HepG2 (cell line): Measurements from ENCODE around the gene REM2. TPM values are rescaled to one million over a fixed set of nuclear protein-coding genes. Genes with fewer than 3 reads are reported as not detected.

ENCODE experiments used
- ATAC-seq: fragments of 200-7000 bp; cut with Tn5 transposase; 3 replicates; pipeline ENCODE4 v1.9.1; 2020; ENCODE audit warnings: mild to moderate bottlenecking, moderate library complexity
- BruUV-seq: library from RNA; stranded (reverse); fragments of 400-500 nt; replicated peaks from 2 replicates; lab custom pipeline; 2021; lab: Mats Ljungman, UMichigan
- CTCF ChIA-PET: fragments of 300-600 bp; formaldehyde crosslinking; extraction: SDS; loops from one replicate; lab custom pipeline; 2021; ENCODE audit warnings: low total read pairs, inconsistent platforms, low intra/inter-chr PET ratio; lab: Yijun Ruan, JAX
- POLR2A ChIA-PET: fragments of 350-600 bp; sonication (Branson Sonifier 250); formaldehyde crosslinking; loops from one replicate; lab custom pipeline; 2020; ENCODE audit warnings: antibody characterized with exemption, inconsistent platforms; lab: Yijun Ruan, JAX
- DNase-seq: peaks from one replicate; pipeline ENCODE4 v3.0.0-alpha.2; 2015; ENCODE audit warnings: low spot score
- FAIRE-seq: peaks from 3 replicates; lab custom pipeline; 2011; peaks lifted over from hg19 to GRCh38; lab: Jason Lieb, UNC
- H2AFZ ChIP-seq: one replicate; pipeline ENCODE4 v1.6.1; 2011; ENCODE audit warnings: low read length, inconsistent platforms
- H3K27ac ChIP-seq: fragments of 300-600 bp; 3 replicates; pipeline ENCODE4 v1.8.0; 2011; ENCODE audit warnings: mixed run types, mild to moderate bottlenecking, mixed read lengths, low read length, inconsistent platforms; ENCODE audit not compliant: insufficient read depth; ENCODE audit errors: extremely low read length
- H3K27me3 ChIP-seq, 2 experiments: fragments of 200-600 bp in 1 of 2; 2 replicates in 1 of 2; 3 replicates in 1 of 2; pipeline versions ENCODE4 v1.6.0 to v1.8.0; 2011; ENCODE audit warnings: low read length in 2 of 2, mild to moderate bottlenecking in 2 of 2, moderate library complexity in 2 of 2, inconsistent platforms in 1 of 2; ENCODE audit not compliant: insufficient read depth in 2 of 2, control insufficient read depth in 1 of 2
- H3K36me3 ChIP-seq, 2 experiments: fragments of 200-600 bp in 1 of 2; replicated peaks in 1 of 2; 2 replicates in 1 of 2; 3 replicates in 1 of 2; pipeline versions ENCODE4 v1.5.1 to v1.8.0; 2011; ENCODE audit warnings: low read length in 2 of 2, inconsistent platforms in 1 of 2; ENCODE audit not compliant: insufficient read depth in 2 of 2, control insufficient read depth in 1 of 2
- H3K4me1 ChIP-seq: 2 replicates; pipeline ENCODE4 v1.5.1; 2012; ENCODE audit warnings: low read length, inconsistent platforms; ENCODE audit not compliant: insufficient read depth
- H3K4me2 ChIP-seq: 2 replicates; pipeline ENCODE4 v1.6.0; 2011; ENCODE audit warnings: low read depth, low read length, inconsistent platforms
- H3K4me3 ChIP-seq, 3 experiments: fragments of 200-600 bp in 1 of 3; sonication (generic), shearing (Covaris generic) in 1 of 3; replicated peaks in 1 of 3; 2 replicates each; pipeline ENCODE4 v1.5.1; 2011 to 2016; ENCODE audit warnings: low read length in 3 of 3, inconsistent platforms in 2 of 3, low read depth in 2 of 3, mild to moderate bottlenecking in 2 of 3, control low read depth in 1 of 3, mixed read lengths in 1 of 3; ENCODE audit not compliant: insufficient read depth in 1 of 3
- H3K79me2 ChIP-seq: one replicate; pipeline ENCODE4 v1.6.1; 2011; ENCODE audit warnings: low read length, inconsistent platforms; ENCODE audit not compliant: insufficient read depth
- H3K9ac ChIP-seq: 2 replicates; pipeline ENCODE4 v1.6.0; 2011; ENCODE audit warnings: mild to moderate bottlenecking, low read depth, low read length, inconsistent platforms; ENCODE audit not compliant: insufficient read depth
- H3K9me3 ChIP-seq: 2 replicates; pipeline ENCODE4 v1.5.1; 2012; ENCODE audit warnings: mild to moderate bottlenecking, low read length
- H4K20me1 ChIP-seq: 2 replicates; pipeline ENCODE4 v1.6.0; 2011; ENCODE audit warnings: inconsistent platforms, mild to moderate bottlenecking, low read length, moderate library complexity; ENCODE audit not compliant: insufficient read depth
- EEA1 ChIP-seq: sonication (generic); formaldehyde crosslinking; IDR thresholded peaks from 2 replicates; pipeline ENCODE4 v1.5.1; 2020; ENCODE audit warnings: mild to moderate bottlenecking, missing genetic modification reagents, borderline replicate concordance
- KIAA2018 ChIP-seq: sonication (generic); formaldehyde crosslinking; IDR thresholded peaks from 2 replicates; pipeline ENCODE4 v1.5.0; 2020; ENCODE audit warnings: mild to moderate bottlenecking, missing genetic modification reagents, borderline replicate concordance
- MYC ChIP-seq: sonication (generic); formaldehyde crosslinking; IDR thresholded peaks from 2 replicates; pipeline ENCODE4 v1.9.0; 2021; ENCODE audit warnings: missing genetic modification reagents, borderline replicate concordance
- NFIB ChIP-seq: sonication (generic); formaldehyde crosslinking; IDR thresholded peaks from 2 replicates; pipeline ENCODE4 v1.9.0; 2021; ENCODE audit warnings: missing genetic modification reagents, mild to moderate bottlenecking, borderline replicate concordance
- NR2C2 ChIP-seq: sonication (generic); formaldehyde crosslinking; IDR thresholded peaks from 2 replicates; pipeline ENCODE4 v1.4.0; 2020; ENCODE audit warnings: missing genetic modification reagents, mild to moderate bottlenecking, moderate library complexity, borderline replicate concordance
- NR2F6 ChIP-seq, 2 experiments: IDR thresholded peaks; 2 replicates each; pipeline ENCODE4 v1.6.1; 2016; ENCODE audit warnings: antibody characterized with exemption in 1 of 2, mild to moderate bottlenecking in 1 of 2
- PLSCR1 ChIP-seq: sonication (generic); formaldehyde crosslinking; IDR thresholded peaks from 2 replicates; pipeline ENCODE4 v1.5.0; 2020; ENCODE audit warnings: missing genetic modification reagents, mild to moderate bottlenecking, borderline replicate concordance
- SIN3A ChIP-seq: IDR thresholded peaks from 2 replicates; pipeline ENCODE4 v1.6.1; 2011; ENCODE audit warnings: low read depth, mild to moderate bottlenecking, control low read depth, low read length, borderline replicate concordance
- SP4 ChIP-seq: sonication (generic); formaldehyde crosslinking; IDR thresholded peaks from 2 replicates; pipeline ENCODE4 v1.8.1; 2023; ENCODE audit warnings: mild to moderate bottlenecking, missing genetic modification reagents
- ZBTB20 ChIP-seq: sonication (generic); formaldehyde crosslinking; IDR thresholded peaks from 2 replicates; pipeline ENCODE4 v1.8.1; 2023; ENCODE audit warnings: missing genetic modification reagents, low read depth, mild to moderate bottlenecking, borderline replicate concordance
- ZNF597 ChIP-seq: sonication (generic); formaldehyde crosslinking; IDR thresholded peaks from 2 replicates; pipeline ENCODE4 v1.5.0; 2020; ENCODE audit warnings: missing genetic modification reagents
- WGBS: methylation state at CpG from one replicate; pipeline ENCODE4 v1.1.6; 2017; ENCODE audit warnings: low lambda C conversion rate; 5-methylcytosine and 5-hydroxymethylcytosine counted together
- in situ Hi-C: cut with HindIII; loops from 2 replicates; pipeline ENCODE4 v1.10.0; 2017; ENCODE audit warnings: low pct_unique_long_range_greater_than_20kb; ENCODE audit not compliant: extremely low pct_ligation_motif_present
- intact Hi-C: fragments of 100-400 bp; cut with micrococcal nuclease; formaldehyde crosslinking; loops from one replicate; pipeline ENCODE4 v1.10.0; 2022; ENCODE audit not compliant: unreplicated experiment
- polyA plus RNA-seq, 8 experiments: library from polyadenylated mRNA; depleted of rRNA in 3 of 8; stranded (reverse) in 7 of 8; unstranded in 1 of 8; fragments of >200 nt; fragmentation: Illumina TruSeq in 4 of 8; extraction: Trizol in 4 of 8; gene quantifications; 2 replicates each; pipeline versions ENCODE4 v1.2.1 to v1.2.3, GENCODE V29; 2011 to 2016; ENCODE audit warnings: low read depth in 4 of 8, missing spikeins in 1 of 8, mixed read lengths in 1 of 8; ENCODE audit not compliant: insufficient read depth in 1 of 8
- total RNA-seq, 5 experiments: library from RNA; depleted of rRNA; stranded (reverse); fragments of >200 nt; fragmentation: Illumina TruSeq; extraction: Trizol; gene quantifications; 2 replicates each; pipeline ENCODE4 v1.2.3, GENCODE V29; 2016; ENCODE audit warnings: low read depth in 1 of 5

The REM2 gene
- total and polyA plus RNA-seq, 2 of the 13 experiments (the other 11 are each of a cell fraction or from before 2014, with no cell fraction given): 0.20 TPM; not detected in 1

GRCh38 chr14:22841769-22842168, 41.3 kb upstream of the REM2 start:
- H3K4me1 ChIP-seq: peaks cover 33% of the 10 kb centered on the region
- H4K20me1 ChIP-seq: no peaks in the 10 kb centered on the region
- no TSS peak for BruUV-seq
- H3K9ac ChIP-seq: no peak overlapping the region
- in situ Hi-C loops: no loop called here
- POLR2A ChIA-PET: interaction anchor here (1.4 kb wide), 1 partner anchor 165 kb away, joined by 5 read pairs; no protein-coding TSS in a partner anchor
- intact Hi-C loops: no loop called here
- H3K79me2 ChIP-seq: no peaks in the 10 kb centered on the region
- H3K27me3 ChIP-seq: peaks cover 1 to 5% of the 10 kb centered on the region in 2 experiments; a peak in 1 of 5 replicates
- FAIRE-seq (no peak), ATAC-seq (no peak), DNase-seq (no peak)
- WGBS: 59% methylated on average over 8 of the region's 8 CpGs
- H3K27ac ChIP-seq: no peak overlapping the region
- H3K9me3 ChIP-seq: no peaks in the 10 kb centered on the region
- CTCF ChIA-PET: no interaction called here
- H3K36me3 ChIP-seq: no peaks in the 10 kb centered on the region
- H2AFZ ChIP-seq: no peak overlapping the region
- H3K4me2 ChIP-seq: no peak overlapping the region
- H3K4me3 ChIP-seq: no peak overlapping the region
- TF ChIP-seq PLSCR1 (CRISPR knock-in tag): no peak
- TF ChIP-seq NR2F6 (IDR thresholded peaks at IDR 0.05): 0 out of 2 replicates have a peak, but pooled peaks have one; percentile 37
- 0 out of 2 replicates have a peak, but pooled peaks have one; percentile 40 for TF ChIP-seq NR2F6 (CRISPR knock-in tag; IDR thresholded peaks at IDR 0.05)
- no peak for TF ChIP-seq NFIB (CRISPR knock-in tag)
- TF ChIP-seq ZBTB20: no peak
- TF ChIP-seq KIAA2018: no peak
- no peak for TF ChIP-seq SP4 (CRISPR knock-in tag)
- TF ChIP-seq EEA1 (CRISPR knock-in tag): 0 out of 2 replicates have a peak, but pooled peaks have one; percentile 61
- no peak for TF ChIP-seq SIN3A
- peak; percentile 27; the same call in 1 of the 2 replicates for TF ChIP-seq MYC
- peak; percentile 40 for TF ChIP-seq NR2C2 (CRISPR knock-in tag)
- no peak for TF ChIP-seq ZNF597 (CRISPR knock-in tag)
